Measurements from ENCODE around the gene MRPS5. TPM values are rescaled to one million over a fixed set of nuclear protein-coding genes. Genes with fewer than 3 reads are reported as not detected.

MRPS5 gene
- total and polyA plus RNA-seq, 12 donors: 50.6 to 144 (median 61.7) TPM

DNA sequence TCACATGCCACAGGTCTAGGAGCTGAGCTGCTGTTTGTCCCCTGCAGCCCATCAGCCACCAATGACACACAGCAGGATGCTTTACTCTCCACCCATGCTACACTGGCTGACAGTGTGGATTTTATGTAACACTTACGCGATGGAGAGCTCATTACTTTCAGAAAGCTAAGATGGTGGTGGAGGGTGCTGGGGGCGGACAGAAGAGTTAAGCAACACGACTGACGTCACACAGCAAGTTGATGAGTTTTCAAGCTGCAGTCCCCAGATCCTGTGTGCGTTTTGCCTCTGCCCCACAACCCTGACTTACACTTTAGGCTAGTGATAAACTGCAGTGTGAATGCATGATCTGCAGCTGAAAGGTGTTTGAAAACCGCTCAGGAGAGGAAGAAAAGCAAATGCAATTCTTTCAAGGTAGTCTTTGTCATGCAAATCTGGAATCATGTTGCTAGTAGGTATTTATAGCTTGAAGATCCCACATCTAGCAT lies 42.4 kb downstream of the MRPS5 start:
- H3K36me3 ChIP-seq: no peaks in the 10 kb centered on the region
- WGBS, 2 donors: 20 to 23% methylated on average over 7 of the region's 7 CpGs
- H3K9me3 ChIP-seq: no peaks in the 10 kb centered on the region
- DNase-seq (no peak), ATAC-seq (peak in 2 of 8 donors; percentile 30 to 31)
- H3K4me1 ChIP-seq: peaks cover 0 to 10% (median 9%) of the 10 kb centered on the region in 9 donors
- no peak overlapping the region for H3K27ac ChIP-seq
- no peak for TF ChIP-seq CTCF (IDR thresholded peaks at IDR 0.05)
- no peak overlapping the region for H3K4me3 ChIP-seq
- H3K27me3 ChIP-seq: peaks cover 5 to 36% (median 32%) of the 10 kb centered on the region in 7 donors
- intact Hi-C loops (cut with DNase I): loop anchor here in 2 of 10 donors (5.0 to 10.0 kb wide), 2 partner anchors 38 to 54 kb away; partner anchors contain the start of gene MAL (in 2 of the 2)

DNA sequence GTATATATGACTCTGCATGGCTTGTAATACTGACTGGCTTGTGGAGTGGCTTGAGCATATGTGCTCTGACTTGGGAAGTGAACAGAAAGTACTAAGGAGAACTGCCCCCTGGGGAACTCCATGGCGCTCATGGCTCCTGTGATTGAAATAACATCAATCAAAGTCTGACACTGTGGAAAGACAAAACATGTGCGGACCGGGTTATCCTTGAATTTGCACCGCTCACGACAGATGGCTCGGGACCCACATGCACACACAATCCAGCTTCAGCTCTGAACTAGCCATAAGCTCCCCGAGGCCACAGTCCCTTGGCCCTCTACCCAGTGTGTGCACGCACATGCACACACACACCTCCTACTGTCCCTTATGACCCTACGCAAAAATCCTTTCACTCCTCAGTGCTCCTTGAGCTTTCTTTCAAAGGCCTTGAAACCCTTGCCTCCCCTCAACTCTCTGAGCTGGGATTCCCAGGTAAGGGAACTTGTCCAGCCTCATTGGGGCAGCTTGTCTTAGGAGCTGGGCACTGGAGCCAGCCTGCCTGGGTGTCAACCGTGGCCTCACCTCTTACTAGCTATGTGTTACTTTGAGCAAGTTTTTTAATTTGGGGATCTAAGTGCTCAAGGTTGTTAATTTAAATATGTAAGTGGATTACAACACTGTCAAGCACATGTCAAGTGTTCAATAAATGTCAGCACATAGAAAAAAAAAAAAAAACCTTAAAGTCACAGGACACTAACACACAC lies 43.6 kb downstream of the MRPS5 start:
- WGBS, 2 donors: 71 to 78% methylated on average over 10 of the region's 10 CpGs
- Histone ChIP-seq H3K4me1 (peaks cover 0 to 10% (median 9%) of the 10 kb centered on the region in 9 donors), H3K9me3 (no peaks in the 10 kb centered on the region), H3K4me3 (no peak overlapping the region), H3K36me3 (no peaks in the 10 kb centered on the region), H3K27me3 (peaks cover 5 to 45% (median 43%) of the 10 kb centered on the region in 7 donors), H3K27ac (no peak overlapping the region)
- TF ChIP-seq CTCF (IDR thresholded peaks at IDR 0.05): no peak
- no peak for ATAC-seq
- intact Hi-C loops (cut with DNase I): loop anchor here in 2 of 10 donors (5.0 to 10.0 kb wide), 2 partner anchors 39 to 53 kb away; partner anchors contain the start of gene MAL (in 2 of the 2)
- DNase-seq: no peak

DNA sequence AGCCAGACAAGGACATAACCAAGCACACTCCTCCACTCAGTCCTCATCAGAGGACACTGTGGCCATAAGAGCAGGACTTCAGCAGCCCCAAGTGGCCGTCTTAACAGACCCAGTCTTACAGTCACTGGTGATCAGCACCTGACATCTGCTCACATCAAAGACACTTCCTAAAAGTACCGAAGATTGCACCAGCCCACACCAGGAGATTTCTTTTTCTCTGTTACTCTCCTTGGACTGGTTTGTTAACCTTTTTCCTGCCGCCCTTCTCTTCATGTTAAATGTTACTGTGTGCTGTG lies 44.1 kb downstream of the MRPS5 start:
- Histone ChIP-seq H3K27me3 (peaks cover 5 to 50% (median 48%) of the 10 kb centered on the region in 7 donors), H3K9me3 (no peaks in the 10 kb centered on the region), H3K4me3 (no peak overlapping the region), H3K27ac (no peak overlapping the region), H3K4me1 (peaks cover 0 to 10% (median 9%) of the 10 kb centered on the region in 9 donors), H3K36me3 (no peaks in the 10 kb centered on the region)
- intact Hi-C loops (cut with DNase I): loop anchor here in 2 of 10 donors (5.0 to 10.0 kb wide), 2 partner anchors 40 to 53 kb away; partner anchors contain the start of gene MAL (in 2 of the 2)
- DNase-seq: no peak
- WGBS, 2 donors: 53 to 54% methylated on average over 3 of the region's 3 CpGs
- peak in 1 of 8 donors; percentile 19 for ATAC-seq
- no peak for TF ChIP-seq CTCF (IDR thresholded peaks at IDR 0.05)

DNA sequence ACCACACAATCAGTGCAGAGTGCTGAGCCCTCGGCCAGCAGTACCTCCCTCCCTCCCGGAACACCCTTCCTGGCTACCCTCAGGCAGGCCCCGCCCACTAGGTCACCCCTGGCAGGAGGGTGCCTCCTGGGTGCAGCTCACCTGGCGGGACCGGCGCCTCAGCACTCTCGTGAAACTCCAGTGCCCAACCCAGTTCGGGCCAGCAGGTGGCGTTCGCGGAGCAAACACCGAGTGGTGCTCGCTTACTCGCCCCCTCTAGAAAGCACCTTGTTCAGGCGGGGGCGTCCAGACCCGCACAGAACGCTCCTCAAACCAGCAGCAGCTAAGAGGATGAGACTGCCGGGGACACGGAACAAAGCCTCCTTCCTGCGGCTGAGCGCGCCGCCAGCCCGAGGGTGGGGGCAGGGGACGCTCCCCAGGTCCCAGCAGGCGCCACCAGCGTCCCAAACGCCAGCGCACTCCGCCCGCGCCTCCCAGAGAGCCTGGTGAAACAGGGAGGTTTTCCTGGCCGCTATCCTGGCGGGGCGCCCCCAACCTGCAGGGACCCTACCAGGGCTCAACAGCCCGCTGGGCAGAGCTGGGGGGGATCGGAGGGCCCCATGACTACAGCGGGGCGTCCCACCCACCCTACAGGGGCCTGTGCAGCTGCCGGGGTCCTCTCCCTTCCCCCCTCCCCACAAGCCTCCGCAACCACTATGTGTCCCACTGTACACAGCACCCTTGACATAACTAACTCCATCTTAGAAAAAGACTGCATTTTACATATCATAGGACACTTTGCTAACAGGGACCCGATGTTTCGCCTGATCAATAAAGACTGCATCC lies 44.7 kb downstream of the MRPS5 start:
- peaks cover 0 to 10% (median 9%) of the 10 kb centered on the region in 9 donors for H3K4me1 ChIP-seq
- H3K9me3 ChIP-seq: no peaks in the 10 kb centered on the region
- peak; percentile 57 to 74 for DNase-seq
- TF ChIP-seq CTCF (IDR thresholded peaks at IDR 0.05): peak; percentile 60 to 86 (median 83)
- H3K27me3 ChIP-seq: peaks cover 5 to 56% (median 54%) of the 10 kb centered on the region in 7 donors
- ATAC-seq: peak; percentile 56 to 89 (median 78)
- no peak overlapping the region for H3K27ac ChIP-seq
- intact Hi-C loops (cut with DNase I): loop anchor here in 2 of 10 donors (5.0 to 10.0 kb wide), 2 partner anchors 40 to 52 kb away; partner anchors contain the start of gene MAL (in 2 of the 2)
- peak overlapping the region in 9 of 10 donors; percentile 20 to 61 (median 51) for H3K4me3 ChIP-seq
- no peaks in the 10 kb centered on the region for H3K36me3 ChIP-seq
- 6 to 7% methylated on average over 44 of the region's 44 CpGs for WGBS, 2 donors
